GM12878 (cell line): ENCODE results near the gene CDC37. TPM values are rescaled to one million over a fixed set of nuclear protein-coding genes. Genes with fewer than 3 reads are reported as not detected.

Experiments used
- ATAC-seq: fragments of 200-7000 bp; cut with Tn5 transposase; 3 replicates; pipeline ENCODE4 v1.9.1; 2020; ENCODE audit warnings: mild to moderate bottlenecking, moderate library complexity
- BruUV-seq: library from RNA; stranded (reverse); fragments of 400-500 nt; replicated peaks from 2 replicates; lab custom pipeline; 2021; lab: Mats Ljungman, UMichigan
- CTCF ChIA-PET: fragments of 300-600 bp; sonication (Branson Sonifier 250); formaldehyde crosslinking; extraction: SDS; loops from one replicate; lab custom pipeline; 2021; ENCODE audit warnings: inconsistent platforms; lab: Yijun Ruan, JAX
- POLR2A ChIA-PET: fragments of 350-600 bp; formaldehyde crosslinking; extraction: SDS; loops from one replicate; lab custom pipeline; 2021; ENCODE audit warnings: inconsistent platforms; lab: Charles Lee
- RAD21 ChIA-PET: fragments of 300-600 bp; sonication (Branson Sonifier 250); formaldehyde crosslinking; loops from one replicate; lab custom pipeline; 2023; ENCODE audit warnings: antibody characterized with exemption; ENCODE audit not compliant: unreplicated experiment; lab: Charles Lee
- SMC1A ChIA-PET: fragments of 300-600 bp; sonication (Branson Sonifier 250); formaldehyde crosslinking; loops from one replicate; lab custom pipeline; 2023; ENCODE audit not compliant: unreplicated experiment, uncharacterized antibody; lab: Charles Lee
- DNase-seq: peaks from one replicate; pipeline ENCODE4 v3.0.0-alpha.2; 2011; ENCODE audit warnings: low read depth, low spot score
- FAIRE-seq: peaks from 3 replicates; lab custom pipeline; 2011; peaks lifted over from hg19 to GRCh38; lab: Jason Lieb, UNC
- H2AFZ ChIP-seq: 2 replicates; pipeline ENCODE4 v1.6.0; 2011; ENCODE audit warnings: low read depth, low read length, control low read depth; ENCODE audit not compliant: control insufficient read depth
- H3K27ac ChIP-seq: 2 replicates; pipeline ENCODE4 v1.5.1; 2011; ENCODE audit warnings: control low read depth; ENCODE audit not compliant: control insufficient read depth, insufficient read depth
- H3K27me3 ChIP-seq, 2 experiments: replicated peaks in 1 of 2; 2 replicates each; pipeline versions ENCODE4 v1.6.0 to v1.6.1; 2011; ENCODE audit warnings: low read length in 1 of 2; ENCODE audit not compliant: control insufficient read depth in 2 of 2, insufficient read depth in 2 of 2
- H3K36me3 ChIP-seq, 2 experiments: 2 replicates each; pipeline ENCODE4 v1.5.1; 2011; ENCODE audit warnings: low read length in 1 of 2; ENCODE audit not compliant: control insufficient read depth in 2 of 2, insufficient read depth in 2 of 2
- H3K4me1 ChIP-seq: 2 replicates; pipeline ENCODE4 v1.6.1; 2011; ENCODE audit warnings: mild to moderate bottlenecking, low read length, moderate library complexity, mixed read lengths; ENCODE audit not compliant: control insufficient read depth, insufficient read depth
- H3K4me2 ChIP-seq: 2 replicates; pipeline ENCODE4 v1.6.0; 2011; ENCODE audit warnings: control low read depth; ENCODE audit not compliant: control insufficient read depth, insufficient read depth
- H3K4me3 ChIP-seq: fragments of 200-600 bp; sonication (generic); 2 replicates; pipeline ENCODE4 v1.5.1; 2016
- H3K79me2 ChIP-seq: 2 replicates; pipeline ENCODE4 v1.6.0; 2011; ENCODE audit warnings: low read length; ENCODE audit not compliant: control insufficient read depth, insufficient read depth
- H3K9ac ChIP-seq: 2 replicates; pipeline ENCODE4 v1.8.0; 2011; ENCODE audit warnings: low read length, control low read depth, mixed read lengths; ENCODE audit not compliant: control insufficient read depth, insufficient read depth
- H3K9me3 ChIP-seq: replicated peaks from 3 replicates; pipeline ENCODE4 v1.5.1; 2011; ENCODE audit warnings: mild to moderate bottlenecking, low read length; ENCODE audit not compliant: control insufficient read depth, insufficient read depth
- H4K20me1 ChIP-seq: 2 replicates; pipeline ENCODE4 v1.6.0; 2011; ENCODE audit not compliant: control insufficient read depth, insufficient read depth
- BCLAF1 ChIP-seq: fragments of 450-650 bp; IDR thresholded peaks from 2 replicates; pipeline ENCODE4 v1.6.1; 2017; ENCODE audit warnings: antibody characterized with exemption, mild to moderate bottlenecking, moderate library complexity
- FOXM1 ChIP-seq: IDR thresholded peaks from 2 replicates; pipeline ENCODE4 v1.6.1; 2012; ENCODE audit warnings: low read depth, mild to moderate bottlenecking, inconsistent platforms, low read length, moderate library complexity
- HCFC1 ChIP-seq: fragments of 150-350 bp; IDR thresholded peaks from 2 replicates; pipeline ENCODE4 v1.6.1; 2014; ENCODE audit warnings: low read length
- NFIC ChIP-seq: IDR thresholded peaks from 2 replicates; pipeline ENCODE4 v1.6.1; 2012; ENCODE audit warnings: low read depth, mild to moderate bottlenecking, inconsistent platforms, low read length, moderate library complexity
- NFYB ChIP-seq: IDR thresholded peaks from 2 replicates; pipeline ENCODE4 v1.6.1; 2011; ENCODE audit warnings: low read depth, mild to moderate bottlenecking, low read length, improper control_type of control experiment, moderate library complexity; ENCODE audit not compliant: insufficient read depth
- USF1 ChIP-seq: IDR thresholded peaks from 2 replicates; pipeline ENCODE4 v1.6.1; 2011; ENCODE audit warnings: borderline replicate concordance, low read depth, mild to moderate bottlenecking, moderate library complexity, mixed read lengths, low read length; ENCODE audit not compliant: insufficient read depth; ENCODE audit errors: extremely low read length
- WGBS: methylation state at CpG from one replicate; pipeline ENCODE4 v1.1.6; 2016; ENCODE audit warnings: low lambda C conversion rate; ENCODE audit not compliant: insufficient replicate concordance, insufficient coverage; ENCODE audit errors: missing lambda C conversion rate; 5-methylcytosine and 5-hydroxymethylcytosine counted together
- in situ Hi-C: fragments of 300-500 bp; cut with MboI; formaldehyde crosslinking; loops from 9 replicates; pipeline ENCODE4 v1.14.3; 2018; ENCODE audit warnings: mixed read lengths
- intact Hi-C: fragments of 100-400 bp; cut with micrococcal nuclease; formaldehyde crosslinking; loops from one replicate; pipeline ENCODE4 v1.14.2; 2022; ENCODE audit not compliant: unreplicated experiment
- polyA plus RNA-seq, 11 experiments: library from polyadenylated mRNA; depleted of rRNA in 4 of 11; unstranded in 6 of 11; stranded (reverse) in 5 of 11; fragments of >200 nt; fragmentation: Nextera tagmentation in 4 of 11; fragmentation: Illumina TruSeq in 1 of 11; extraction: Ambion mirVana in 4 of 11; extraction: Trizol in 1 of 11; gene quantifications; 1 replicate in 1 of 11; 2 replicates in 10 of 11; pipeline versions ENCODE4 v1.2.1 to v1.2.3, GENCODE V29; 2011 to 2016; ENCODE audit warnings: inconsistent platforms in 2 of 11, missing spikeins in 2 of 11, low read depth in 1 of 11
- total RNA-seq, 4 experiments: library from RNA; depleted of rRNA in 3 of 4; stranded (reverse); fragments of >200 nt in 3 of 4; fragmentation: Illumina TruSeq in 1 of 4; extraction: Trizol in 1 of 4; gene quantifications; 2 replicates each; pipeline versions ENCODE4 v1.2.1 to v1.2.3, GENCODE V29; 2013 to 2021

CDC37 gene
- total and polyA plus RNA-seq, 10 of the 15 experiments (the other 5 are each of a cell fraction or from before 2014, with no cell fraction given): 4.7 to 265 (median 176) TPM

- Histone ChIP-seq H2AFZ (no peak overlapping the region), H3K9me3 (no peaks in the 10 kb centered on the region), H3K4me3 (no peak overlapping the region), H4K20me1 (no peaks in the 10 kb centered on the region), H3K27me3 (no peaks in the 10 kb centered on the region), H3K4me1 (peaks cover 13% of the 10 kb centered on the region), H3K79me2 (peaks cover 16% of the 10 kb centered on the region), H3K36me3 (peaks cover 3 to 12% of the 10 kb centered on the region in 2 experiments; a peak in 3 of 4 replicates), H3K27ac (no peak overlapping the region), H3K4me2 (no peak overlapping the region), H3K9ac (no peak overlapping the region)
- BruUV-seq: no TSS peak
- in situ Hi-C loops (no loop called here), intact Hi-C loops (no loop called here)
- ChIA-PET RAD21 (interaction anchor here (0.6 to 1.7 kb wide), 3 partner anchors 13 to 104 kb away, joined by 3 to 6 read pairs (median 3); partner anchors contain the start of gene ICAM1), SMC1A (interaction anchor here (0.7 to 1.8 kb wide), 4 partner anchors 14 to 116 kb away, joined by 3 to 9 read pairs (median 4); no protein-coding TSS in a partner anchor), CTCF (interaction anchor here (0.6 to 2.6 kb wide), 4 partner anchors 14 to 116 kb away, joined by 3 to 6 read pairs (median 4); no protein-coding TSS in a partner anchor), POLR2A (interaction anchor here (0.7 to 3.4 kb wide), 4 partner anchors 53 to 151 kb away, joined by 3 to 22 read pairs (median 4); partner anchors contain the start of gene ICAM1)
- no peak for TF ChIP-seq USF1
- TF ChIP-seq NFIC: no peak
- no peak for TF ChIP-seq HCFC1
- no peak for TF ChIP-seq NFYB
- TF ChIP-seq FOXM1: no peak
- no peak for TF ChIP-seq BCLAF1
- DNase-seq (no peak), FAIRE-seq (no peak), ATAC-seq (no peak)
- 87% methylated on average over 5 of the region's 5 CpGs for WGBS
These were observed 28.4 kb downstream of the CDC37 start for GRCh38 chr19:10374931-10375330.
